COR-L47 (cell line): ENCODE data around the gene ANXA6.

ENCODE experiments used
- DNase-seq: peaks from one replicate; lab custom pipeline; 2025; lab: John Stamatoyannopoulos, UW

ANXA6 gene

DNA sequence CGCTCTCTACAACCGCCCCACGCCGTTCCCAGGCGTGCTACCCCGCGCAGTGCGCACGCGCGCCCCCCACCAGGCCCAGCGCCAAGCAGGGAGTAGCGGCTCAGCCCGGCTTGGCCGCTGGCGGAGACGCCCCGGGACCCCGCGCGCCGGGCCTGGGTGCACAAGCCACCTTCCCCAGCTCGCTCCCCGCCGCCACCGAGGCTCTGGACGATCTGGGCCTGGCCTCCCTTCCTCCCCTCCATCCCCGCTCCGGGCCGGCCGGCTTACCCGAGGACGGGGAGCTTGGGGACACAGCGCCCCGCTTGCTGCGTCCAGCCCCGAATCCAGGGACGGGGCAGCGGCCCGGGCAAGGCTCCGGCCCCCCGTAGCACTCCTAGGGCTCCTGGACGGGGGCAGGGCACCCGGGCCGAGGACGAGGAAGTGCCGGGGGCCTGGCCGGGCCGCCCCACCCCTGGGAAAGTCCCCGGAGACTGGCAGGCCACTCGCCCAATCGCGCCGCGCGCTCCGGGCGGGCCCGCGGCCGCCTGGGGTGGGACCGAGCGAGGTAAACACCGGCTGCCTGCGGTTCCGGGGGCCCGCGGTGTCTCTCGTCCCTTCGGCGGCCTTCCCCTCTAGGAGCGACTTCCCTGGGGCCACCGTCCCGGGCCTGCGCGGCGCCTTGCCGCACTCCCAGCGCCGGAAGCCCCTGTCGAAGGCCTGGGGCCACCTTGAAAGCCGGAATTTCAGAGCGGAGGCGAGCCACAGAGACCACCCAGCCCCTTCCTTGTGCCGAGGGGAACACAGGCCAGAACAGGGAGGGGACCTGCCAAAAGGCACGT is 76.8 kb downstream of the ANXA6 start, which contains the start of gene TNIP1:
TNIP1 (minus strand) TSS at position 422 of the 818 bp plus-strand sequence. CDS start 15,939 bp downstream, outside the sequence.
- peak; percentile 71 for DNase-seq

DNA sequence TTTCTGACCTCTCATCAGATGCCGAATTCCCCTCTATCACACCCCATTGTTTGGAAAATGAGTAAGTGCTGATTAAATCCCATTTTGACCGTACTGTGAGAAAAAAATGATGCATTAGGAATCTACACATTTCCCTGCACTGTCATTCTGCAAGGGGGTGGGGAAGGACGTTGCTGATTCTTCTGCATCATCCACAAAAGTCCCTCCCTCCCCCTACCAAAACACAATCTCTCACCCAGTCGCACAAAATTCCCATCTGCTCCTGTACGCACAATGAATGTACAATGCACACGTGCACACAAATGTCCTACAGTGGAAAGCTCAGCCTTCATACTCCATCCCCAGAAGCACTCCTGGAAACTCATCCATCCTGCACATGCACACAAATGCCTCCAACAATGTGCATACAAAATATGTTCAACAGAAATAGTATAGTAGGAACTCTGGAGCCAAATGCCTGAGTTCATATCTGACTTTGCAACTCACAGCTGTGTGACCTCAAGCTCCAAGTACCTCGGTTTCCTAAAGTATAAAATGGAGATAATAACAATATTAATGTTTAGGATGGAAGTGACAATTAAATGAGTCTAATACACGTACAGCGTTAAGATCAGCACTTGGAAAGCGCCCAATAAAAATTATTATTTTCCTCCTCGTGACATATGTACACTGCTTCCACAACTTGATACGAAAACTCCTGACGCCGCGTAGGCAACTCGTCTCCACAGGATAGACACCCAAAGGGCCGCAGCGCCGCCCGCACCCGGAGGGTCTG is 77.6 kb downstream of the ANXA6 start:
- peak; percentile 3 for DNase-seq

DNA sequence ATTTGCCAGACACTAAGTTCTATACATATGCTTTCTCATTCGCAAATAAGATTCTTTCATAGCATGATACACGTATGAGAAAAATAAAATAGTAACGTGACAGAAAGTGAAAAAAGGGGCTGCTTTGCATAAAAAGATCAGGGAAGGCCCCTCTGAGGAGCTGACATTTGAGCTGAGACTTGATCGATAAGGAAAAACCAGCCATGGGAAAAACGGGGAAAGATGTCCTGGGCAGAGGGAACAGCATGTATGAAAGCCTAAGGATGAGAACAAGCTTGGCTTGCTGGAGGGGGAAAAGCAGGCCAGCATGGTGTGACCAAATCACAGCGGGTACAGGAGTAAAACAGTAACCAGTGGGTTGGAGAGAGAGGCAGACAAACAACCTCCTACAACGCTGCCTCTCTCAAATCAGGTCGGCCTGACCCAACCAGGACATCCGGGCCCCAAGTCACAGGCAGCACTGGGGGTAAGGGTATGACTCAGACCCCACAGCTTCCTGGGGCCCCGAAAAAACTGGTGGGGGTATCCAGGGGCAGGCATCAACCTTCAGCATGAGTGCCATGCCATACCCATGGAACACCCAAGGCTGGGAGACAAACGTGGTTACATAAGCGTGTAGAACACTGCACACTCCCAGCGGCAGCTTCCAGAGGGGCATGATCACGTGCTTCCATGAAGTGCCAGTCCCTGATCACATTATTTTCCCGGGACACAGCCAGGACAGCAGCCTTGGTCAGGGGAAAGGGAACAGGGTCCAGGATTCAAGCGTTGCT is 78.9 kb downstream of the ANXA6 start:
- DNase-seq = no peak

DNA sequence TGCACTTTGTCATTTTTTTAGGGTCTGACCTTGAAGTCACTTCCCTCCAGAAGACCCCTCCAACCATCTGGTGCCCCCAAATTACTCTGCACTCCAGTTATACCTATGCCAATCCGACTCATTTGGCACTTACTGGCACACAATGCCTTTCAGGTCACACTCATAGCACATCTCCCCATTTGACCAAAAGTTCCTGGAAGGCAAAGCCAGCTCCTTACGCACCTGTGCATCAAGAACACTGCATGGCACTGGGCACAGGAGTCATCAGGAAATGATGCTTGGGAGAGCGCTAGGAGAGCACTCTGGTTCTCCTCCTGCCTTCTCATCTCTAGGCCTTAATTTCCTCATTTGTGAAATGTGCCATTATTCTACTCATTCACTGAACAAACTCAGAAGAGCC is 79.6 kb downstream of the ANXA6 start:
- DNase-seq = no peak

DNA sequence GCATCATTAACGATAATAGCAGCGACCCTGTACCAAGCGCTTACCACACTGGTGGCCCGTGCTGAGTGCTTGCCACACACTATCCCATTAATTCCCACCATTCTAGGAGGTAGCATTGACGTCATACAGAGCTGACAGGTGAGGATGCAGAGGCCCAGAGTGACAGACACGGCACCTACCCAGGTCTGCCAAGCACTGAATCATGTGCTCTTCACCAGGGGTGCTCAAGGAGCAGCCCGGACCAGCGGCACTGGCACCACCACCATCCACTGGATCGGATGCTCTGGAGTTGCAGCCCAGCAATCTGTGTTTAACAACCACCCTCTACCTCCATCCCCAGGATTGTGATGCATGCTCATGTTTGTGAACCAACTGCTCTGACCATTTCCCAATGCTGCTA is 80.2 kb downstream of the ANXA6 start:
- DNase-seq = no peak

DNA sequence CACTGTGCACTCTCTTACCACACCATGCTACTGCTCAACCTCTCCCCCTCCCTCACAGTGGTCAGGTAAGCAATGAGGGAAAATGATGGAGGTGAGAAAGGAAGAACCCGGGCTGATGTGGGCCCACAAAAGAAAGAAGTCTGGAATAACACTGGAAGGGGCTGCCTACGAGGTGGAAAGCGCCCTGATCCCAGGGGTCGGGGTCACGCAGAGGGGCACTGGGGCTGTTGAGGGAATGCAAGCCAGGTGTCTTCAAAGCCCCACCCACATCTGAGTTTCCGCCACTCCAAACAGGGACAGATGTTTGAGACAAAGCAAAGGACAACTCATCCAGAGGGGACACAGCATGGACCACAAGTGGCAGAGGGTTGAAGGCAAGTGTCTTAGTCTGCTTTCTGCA is 81.0 kb downstream of the ANXA6 start:
- DNase-seq = no peak

DNA sequence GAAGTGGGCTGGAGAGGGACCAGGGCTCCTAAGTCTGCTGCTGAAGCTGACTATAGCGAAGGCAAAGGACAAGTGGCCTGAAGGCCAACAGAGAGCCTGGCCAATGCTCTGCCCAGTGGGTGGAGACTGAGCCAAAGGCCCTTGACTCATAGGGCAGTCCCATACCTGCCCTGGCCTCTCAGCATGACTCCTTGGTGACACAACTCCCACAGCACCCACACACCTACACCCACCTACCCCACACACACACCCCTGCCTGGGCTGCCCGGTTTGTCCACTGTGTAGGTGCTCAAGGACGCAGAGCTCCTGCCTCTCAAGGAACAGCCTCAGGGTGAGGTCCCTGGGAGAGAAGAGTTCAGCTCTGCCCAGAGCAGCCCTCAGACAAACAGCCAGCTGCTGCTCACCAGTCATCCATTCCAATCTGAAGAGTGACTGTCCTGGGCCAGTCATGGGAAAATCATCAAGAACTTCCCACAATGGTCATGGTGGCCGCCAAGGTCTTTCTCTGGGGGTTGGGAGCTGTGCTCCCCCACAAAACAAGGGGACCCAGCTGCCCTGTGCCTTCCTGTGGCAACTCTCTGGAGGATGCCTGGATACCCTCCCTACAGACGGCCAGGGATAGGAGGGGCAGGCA is 81.8 kb downstream of the ANXA6 start:
- DNase-seq = no peak

DNA sequence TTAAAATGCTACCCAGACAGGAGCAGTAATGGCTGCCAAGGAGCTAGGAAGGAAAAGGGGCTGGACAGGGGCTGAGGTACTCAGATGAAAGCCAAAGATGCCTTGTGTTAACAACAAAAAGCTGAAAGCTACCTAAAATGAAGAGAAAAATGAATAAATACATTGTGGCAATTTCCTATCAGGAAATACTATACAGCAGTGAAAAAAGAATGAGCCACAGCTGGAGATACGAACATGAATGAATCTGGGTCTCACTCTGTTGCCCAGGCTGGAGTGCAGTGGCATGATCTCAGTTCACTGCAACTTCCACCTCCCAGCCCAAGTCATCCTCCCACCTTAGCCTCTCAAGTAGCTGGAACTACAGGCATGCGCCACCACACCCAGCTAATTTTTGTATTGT is 83.0 kb downstream of the ANXA6 start:
- no peak for DNase-seq

DNA sequence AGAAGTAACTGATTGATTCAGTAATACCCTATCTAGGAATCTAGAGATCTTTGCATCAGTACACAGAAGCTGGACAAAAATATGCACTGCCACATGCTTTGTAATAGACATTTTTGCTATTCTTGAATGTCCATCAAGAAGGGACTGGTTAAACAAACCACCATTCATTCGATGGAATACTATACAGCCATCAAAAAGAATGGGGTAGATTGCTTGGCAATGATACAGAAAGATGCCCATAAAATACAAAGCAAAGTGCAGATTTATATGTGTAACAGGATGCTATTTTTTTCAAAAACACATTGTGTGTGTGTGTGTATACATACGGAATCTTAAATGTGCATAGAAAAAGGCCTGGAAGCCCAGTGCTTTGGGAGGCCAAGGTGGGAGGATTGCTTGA is 84.3 kb downstream of the ANXA6 start:
- no peak for DNase-seq

DNA sequence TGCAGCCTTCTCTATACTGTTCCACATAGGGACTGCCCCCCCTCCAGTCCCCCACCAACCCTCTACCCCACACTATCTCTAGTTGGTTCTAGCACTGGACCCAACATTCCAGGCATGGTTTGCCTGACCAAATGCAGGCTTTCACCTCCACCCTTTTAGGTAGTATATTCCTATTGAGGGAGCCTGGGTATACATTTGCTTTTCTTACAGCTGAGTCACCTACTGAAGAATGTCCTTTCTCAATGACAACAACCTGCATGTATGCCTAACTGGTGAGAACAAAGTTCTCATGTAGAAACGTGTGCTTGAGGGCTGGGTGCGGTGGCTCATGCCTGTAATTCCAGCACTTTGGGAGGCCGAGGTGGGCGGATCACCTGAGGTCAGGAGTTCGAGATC is 85.0 kb downstream of the ANXA6 start:
- no peak for DNase-seq

DNA sequence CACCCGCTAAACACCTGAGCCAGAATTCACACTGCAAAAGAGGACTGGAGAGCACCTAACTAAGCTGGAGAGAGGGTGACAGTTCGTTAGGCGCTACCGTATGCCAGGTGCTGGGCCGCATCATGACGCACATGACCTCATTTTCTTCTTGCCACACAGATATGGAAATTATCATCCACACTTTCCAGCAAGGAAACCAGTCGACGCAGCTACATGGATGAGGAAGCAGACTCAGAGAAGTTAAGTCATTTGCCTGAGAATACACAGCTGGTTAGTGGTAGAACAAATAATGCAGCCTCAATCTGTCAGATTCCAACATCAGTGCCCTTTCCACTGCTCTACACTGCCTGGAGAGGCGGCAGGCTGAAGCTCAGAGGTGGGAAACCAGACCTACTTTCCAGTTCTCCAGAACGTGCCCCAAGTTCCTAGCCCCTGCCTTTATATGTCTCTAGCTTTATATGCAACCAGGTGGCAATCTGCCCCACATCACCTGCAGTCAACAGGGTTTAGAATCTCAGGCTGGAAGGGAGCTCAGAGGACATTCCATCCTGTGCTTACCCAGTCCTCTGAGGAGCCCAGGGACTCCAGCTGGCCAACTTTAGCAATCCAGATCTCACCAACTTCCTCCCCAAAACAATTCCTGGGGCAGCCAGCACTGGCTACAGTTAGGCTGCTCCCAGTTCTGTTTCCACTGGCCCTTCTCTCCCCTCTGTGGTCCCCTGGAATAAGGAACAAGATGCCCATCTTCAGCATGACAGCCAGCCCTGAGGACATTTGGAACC is 85.5 kb downstream of the ANXA6 start:
- DNase-seq = no peak

DNA sequence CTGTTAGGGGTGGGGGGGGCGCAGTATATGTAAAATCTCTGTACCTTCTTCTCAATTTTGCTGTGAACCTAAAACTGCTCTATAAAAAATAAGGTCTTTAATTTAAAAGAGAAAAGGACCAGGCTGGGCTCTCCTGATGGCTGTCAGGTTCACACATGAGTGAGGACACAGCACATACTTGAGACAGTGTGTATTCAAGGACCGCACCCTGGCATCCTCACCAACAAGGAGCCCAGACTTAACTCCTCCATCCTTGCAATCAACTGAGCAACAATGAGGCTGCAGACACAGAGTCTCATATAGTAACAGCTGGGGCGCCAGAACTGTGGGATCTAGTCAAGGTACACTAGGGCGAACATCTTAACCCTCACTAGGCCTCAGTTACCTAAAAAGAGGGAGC is 86.6 kb downstream of the ANXA6 start:
- DNase-seq = no peak

DNA sequence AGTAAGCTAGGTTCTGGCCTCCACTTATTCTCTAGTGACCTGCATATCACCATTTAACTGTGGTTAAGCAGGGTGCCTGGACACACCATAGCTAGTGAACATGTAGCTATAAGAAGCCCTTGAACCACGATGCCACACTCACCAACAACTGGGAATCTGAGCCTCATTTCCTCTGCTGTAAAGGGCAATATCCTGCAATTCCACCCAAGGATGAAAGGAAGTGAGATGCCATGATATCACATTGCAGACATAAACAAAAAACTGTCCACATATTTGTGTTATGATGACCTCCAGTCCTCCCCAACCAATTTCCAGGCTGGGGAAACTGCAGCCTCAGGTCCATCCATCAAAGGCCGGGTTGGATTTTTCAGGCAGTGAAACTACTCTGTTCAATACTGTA is 87.1 kb downstream of the ANXA6 start:
- no peak for DNase-seq

DNA sequence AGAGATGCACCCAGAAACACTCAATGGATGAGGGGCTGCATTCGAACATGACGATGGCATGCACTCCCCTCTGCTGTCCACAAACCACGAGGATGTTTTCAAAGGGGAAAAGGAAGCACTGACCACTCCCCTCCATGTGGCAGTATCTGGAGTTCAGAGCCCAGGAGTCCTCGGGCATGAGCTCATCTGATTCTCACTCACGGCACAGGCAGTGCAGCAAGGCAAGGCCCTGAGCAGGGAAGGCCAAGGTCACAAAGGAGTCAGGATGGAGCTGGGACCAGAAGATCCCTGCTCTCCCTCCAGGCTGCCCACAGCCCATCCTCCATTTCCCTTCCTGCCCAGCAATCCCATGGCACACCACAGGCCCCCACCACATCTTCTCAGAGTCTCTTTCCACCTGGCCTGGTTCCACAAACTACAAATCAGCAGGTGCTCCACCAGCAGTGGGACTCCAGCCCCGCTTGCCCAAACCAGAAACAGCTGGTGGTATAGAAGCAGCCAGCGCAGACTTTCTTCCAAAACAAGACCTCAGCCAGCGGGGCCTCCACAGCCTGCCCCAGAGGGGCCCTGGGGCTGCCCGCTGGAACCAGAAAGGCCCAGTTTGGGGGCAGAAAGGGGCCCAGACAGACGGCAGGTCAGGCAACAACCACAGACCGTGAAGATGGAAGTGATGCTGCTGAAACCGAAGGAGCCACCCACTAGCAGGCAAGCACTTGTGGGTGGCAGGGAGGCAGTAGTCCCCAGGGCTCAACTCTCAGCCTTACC is 89.0 kb downstream of the ANXA6 start:
- DNase-seq = peak; percentile 14

DNA sequence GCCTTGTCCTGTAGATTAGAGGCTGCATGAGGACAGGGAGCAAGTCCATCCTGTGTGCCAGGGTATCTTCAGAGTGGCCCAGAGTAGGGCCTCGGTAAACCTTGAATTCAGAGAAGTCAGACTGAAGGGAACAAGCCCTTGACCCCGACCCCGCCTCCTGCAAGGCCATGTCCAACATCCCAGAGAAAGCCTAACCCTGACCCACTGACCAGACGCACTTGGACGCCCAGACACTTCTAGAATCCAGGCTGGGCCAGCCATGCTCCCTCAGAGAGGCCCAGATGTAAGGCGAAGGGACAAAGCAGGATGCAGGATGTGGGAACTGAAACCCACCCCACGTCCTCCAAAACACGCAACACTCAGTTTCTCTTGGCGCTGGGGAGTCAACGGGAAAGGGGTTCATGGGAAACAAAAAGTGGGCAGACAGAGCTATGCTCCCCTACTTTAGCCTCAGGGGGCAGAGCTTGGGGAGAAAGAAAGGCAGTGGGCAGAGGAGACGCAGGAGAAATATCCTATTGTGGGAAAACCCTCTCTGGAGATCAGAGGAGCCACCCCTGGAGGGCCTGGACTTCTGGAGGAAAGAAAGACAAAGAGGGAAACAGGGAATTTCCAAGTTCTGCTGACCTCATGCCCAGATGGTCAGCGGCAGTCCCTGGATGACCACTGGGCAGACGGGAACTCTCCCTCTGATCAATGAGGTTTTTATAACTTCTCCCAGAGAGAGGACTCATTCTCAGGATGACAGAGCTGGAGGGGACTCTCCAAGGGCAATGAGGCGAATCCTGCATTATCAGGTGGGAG is 89.7 kb downstream of the ANXA6 start:
- no peak for DNase-seq

DNA sequence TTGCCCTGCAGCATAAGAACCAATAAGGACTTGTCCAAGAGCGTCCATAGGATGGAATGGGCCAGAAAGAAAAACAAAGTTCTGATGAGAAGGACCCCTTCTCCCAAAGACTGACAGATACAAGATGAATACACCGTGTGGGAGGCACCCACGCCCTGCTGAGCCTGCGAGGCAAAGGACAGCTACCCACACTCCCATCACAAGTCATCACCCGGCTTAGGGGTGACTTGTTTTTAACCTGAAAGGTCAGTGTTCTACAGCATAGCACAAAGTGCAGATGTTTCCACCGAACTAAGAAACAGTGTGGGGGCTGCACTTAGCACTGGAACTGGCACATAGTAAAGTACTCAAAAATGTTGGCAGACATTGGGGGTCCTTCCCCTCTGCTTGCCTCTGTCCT is 90.7 kb downstream of the ANXA6 start:
- DNase-seq = no peak

DNA sequence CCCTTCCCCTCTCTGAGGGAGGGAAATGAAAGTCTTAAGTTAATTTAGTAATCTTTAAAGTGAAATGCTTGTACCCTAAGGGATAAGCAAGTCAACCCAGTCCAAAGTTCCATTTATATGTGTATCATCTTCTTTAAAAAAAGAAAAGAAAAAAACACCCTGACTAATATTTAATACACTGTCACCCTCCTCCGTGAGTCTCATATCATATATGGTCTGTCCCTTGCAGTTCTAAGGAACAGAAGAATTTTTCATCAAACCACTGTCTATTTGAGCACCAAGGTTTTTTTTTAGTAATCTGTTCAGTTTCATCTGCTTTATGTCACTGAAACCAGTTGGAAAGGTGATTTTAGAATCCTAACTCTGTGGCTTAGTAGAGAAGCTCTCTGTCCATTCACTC is 92.0 kb downstream of the ANXA6 start:
- no peak for DNase-seq

DNA sequence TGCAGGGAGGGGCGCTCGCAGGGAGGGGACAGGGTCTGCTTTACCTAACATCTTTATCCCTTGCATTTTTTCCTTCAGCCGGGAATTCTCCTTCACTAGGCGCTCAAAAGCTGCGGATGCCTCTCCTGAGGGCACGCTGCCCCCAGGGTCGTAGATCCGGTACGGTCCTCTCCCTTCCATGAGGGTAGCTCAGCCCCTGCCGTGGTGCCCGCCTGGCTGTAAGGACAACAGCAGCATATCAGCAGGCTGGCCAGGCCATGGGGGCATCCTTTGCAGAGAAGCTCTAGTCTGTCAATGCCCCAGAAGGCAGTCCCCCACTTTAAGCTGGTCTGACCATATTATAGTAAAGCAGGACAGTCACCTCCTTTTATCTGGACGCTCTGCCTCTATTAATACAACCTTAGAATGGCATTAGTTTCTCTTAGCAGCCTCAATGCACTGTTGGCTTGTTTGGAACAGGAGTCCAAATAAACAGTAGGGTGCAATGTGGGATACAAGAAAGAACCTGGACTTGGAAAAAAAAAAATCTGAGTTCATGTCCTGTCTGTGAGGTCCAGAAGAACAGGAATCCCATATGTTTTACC is 92.6 kb downstream of the ANXA6 start:
- DNase-seq = no peak
